Breast epithelium (tissue), 4 donors: Measurements from ENCODE around the gene ANKRD29. TPM values are rescaled to one million over a fixed set of nuclear protein-coding genes. Genes with fewer than 3 reads are reported as not detected.
A peak's percentile ranks its signal among the peaks of the same experiment; 100 is the strongest.

Experiments
- DNase-seq, 2 donors: peaks; one replicate each; pipeline ENCODE4 v3.0.0-alpha.2; 2019; ENCODE audit warnings: low spot score in 2 of 2
- H3K27ac ChIP-seq, 2 donors: fragments of 200-600 bp; sonication (generic) in 1 of 2; one replicate each; pipeline ENCODE4 v1.5.1; 2016 to 2019; ENCODE audit warnings: mild to moderate bottlenecking in 1 of 2
- H3K27me3 ChIP-seq, 2 donors: fragments of 200-600 bp; sonication (generic) in 1 of 2; one replicate each; pipeline versions ENCODE4 v1.5.1 to v1.6.0; 2017 to 2019; ENCODE audit warnings: control low read depth in 1 of 2, mild to moderate bottlenecking in 1 of 2
- H3K36me3 ChIP-seq: fragments of 200-600 bp; one replicate; pipeline ENCODE4 v1.5.1; 2019
- H3K4me1 ChIP-seq, 2 donors: fragments of 200-600 bp; sonication (generic); one replicate each; pipeline ENCODE4 v1.5.1; 2016 to 2019; ENCODE audit warnings: control low read depth in 1 of 2
- H3K4me3 ChIP-seq, 3 donors: fragments of 200-600 bp; sonication (generic); 1 replicate in 2 of 3; 2 replicates in 1 of 3; pipeline ENCODE4 v1.5.1; 2016 to 2019; ENCODE audit warnings: mild to moderate bottlenecking in 3 of 3, moderate library complexity in 2 of 3
- H3K9me3 ChIP-seq, 2 donors: fragments of 200-600 bp; sonication (generic) in 1 of 2; one replicate each; pipeline ENCODE4 v1.5.1; 2016 to 2019; ENCODE audit warnings: control low read depth in 1 of 2
- CTCF ChIP-seq, 3 donors: fragments of 450-650 bp; IDR thresholded peaks; one replicate each; pipeline ENCODE4 v1.5.1; 2016 to 2017; ENCODE audit warnings: antibody characterized with exemption in 3 of 3, mild to moderate bottlenecking in 3 of 3, moderate library complexity in 3 of 3
- POLR2A ChIP-seq: fragments of 450-650 bp; IDR thresholded peaks from one replicate; pipeline ENCODE4 v1.6.1; 2016; ENCODE audit warnings: antibody characterized with exemption, mild to moderate bottlenecking, moderate library complexity
- POLR2AphosphoS5 ChIP-seq, 3 donors: sonication (generic); formaldehyde crosslinking; IDR thresholded peaks; one replicate each; pipeline ENCODE4 v1.6.1; 2017; ENCODE audit warnings: antibody characterized with exemption in 3 of 3
- intact Hi-C: fragments of 100-400 bp; cut with DNase I; formaldehyde crosslinking; loops from one replicate; pipeline ENCODE4 v1.15.1; 2023; ENCODE audit warnings: low total_unique reads
- total RNA-seq, 3 donors: library from RNA; depleted of rRNA; stranded (reverse); fragments of >200 nt; gene quantifications; one replicate each; pipeline ENCODE4 v1.1.0, GENCODE V29; 2016

The ANKRD29 gene
- total RNA-seq, 3 donors from 2014 or later = 8.8 to 13.8 (median 9.9) TPM

- Histone ChIP-seq H3K27ac (peak overlapping the region; percentile 1 to 68), H3K4me3 (peak overlapping the region in 1 of 3 donors; percentile 41), H3K9me3 (no peaks in the 10 kb centered on the region), H3K36me3 (no peaks in the 10 kb centered on the region), H3K27me3 (no peaks in the 10 kb centered on the region), H3K4me1 (no peaks in the 10 kb centered on the region)
- TF ChIP-seq POLR2AphosphoS5 (IDR thresholded peaks at IDR 0.05) (peak in 1 of 3 donors; percentile 40), CTCF (IDR thresholded peaks at IDR 0.05) (no peak), POLR2A (no peak)
- peak in 1 of 2 donors; percentile 80 for DNase-seq
- intact Hi-C loops = no loop called here
Observed at GRCh38 chr18:23631746-23632145, 31.0 kb downstream of the ANKRD29 start.

GRCh38 chr18:23631312-23631711 is 31.4 kb downstream of the ANKRD29 start:
- DNase-seq = no peak
- H3K9me3 ChIP-seq = no peaks in the 10 kb centered on the region
- H3K4me3 ChIP-seq = peak overlapping the region in 1 of 3 donors; percentile 41

GRCh38 chr18:23629444-23629946 is 33.2 kb downstream of the ANKRD29 start:
- Histone ChIP-seq H3K36me3 (no peaks in the 10 kb centered on the region), H3K4me3 (no peak overlapping the region), H3K4me1 (no peaks in the 10 kb centered on the region), H3K27ac (peak overlapping the region; percentile 21 to 48), H3K27me3 (no peaks in the 10 kb centered on the region), H3K9me3 (no peaks in the 10 kb centered on the region)
- intact Hi-C loops = no loop called here
- TF ChIP-seq POLR2A = no peak
- TF ChIP-seq POLR2AphosphoS5 (IDR thresholded peaks at IDR 0.05) = no peak
- TF ChIP-seq CTCF (IDR thresholded peaks at IDR 0.05) = no peak
- no peak for DNase-seq

More at GRCh38 chr18:23631312-23631711, 31.4 kb downstream of the ANKRD29 start:
- Histone ChIP-seq H3K36me3 (no peaks in the 10 kb centered on the region), H3K4me1 (no peaks in the 10 kb centered on the region), H3K27ac (peak overlapping the region; percentile 1 to 68), H3K27me3 (no peaks in the 10 kb centered on the region)
- intact Hi-C loops = no loop called here
- TF ChIP-seq POLR2A = no peak

- no peak overlapping the region for H3K4me3 ChIP-seq
- TF ChIP-seq POLR2A (no peak), POLR2AphosphoS5 (IDR thresholded peaks at IDR 0.05) (no peak), CTCF (IDR thresholded peaks at IDR 0.05) (no peak)
- no peak for DNase-seq
- peak overlapping the region in 1 of 2 donors; percentile 36 for H3K27ac ChIP-seq
- H3K4me1 ChIP-seq = no peaks in the 10 kb centered on the region
- H3K36me3 ChIP-seq = no peaks in the 10 kb centered on the region
- H3K27me3 ChIP-seq = no peaks in the 10 kb centered on the region
- intact Hi-C loops = no loop called here
- H3K9me3 ChIP-seq = no peaks in the 10 kb centered on the region
Observed at GRCh38 chr18:23627970-23628369, 34.7 kb downstream of the ANKRD29 start.

GRCh38 chr18:23627321-23627720 is 35.4 kb downstream of the ANKRD29 start:
- no peak for TF ChIP-seq POLR2AphosphoS5 (IDR thresholded peaks at IDR 0.05)
- no peak for TF ChIP-seq POLR2A
- no peak for TF ChIP-seq CTCF (IDR thresholded peaks at IDR 0.05)
- Histone ChIP-seq H3K27me3 (no peaks in the 10 kb centered on the region), H3K9me3 (no peaks in the 10 kb centered on the region), H3K4me3 (no peak overlapping the region), H3K4me1 (no peaks in the 10 kb centered on the region), H3K27ac (peak overlapping the region; percentile 23 to 66), H3K36me3 (no peaks in the 10 kb centered on the region)
- intact Hi-C loops = no loop called here
- no peak for DNase-seq
